Nephron (organoid): ENCODE data around the gene HMG20B.

Experiments
- H3K27ac Mint-ChIP-seq, 3 experiments: 2 replicates each; pipeline ENCODE4 v1.8.0; 2020; ENCODE audit warnings: mixed read lengths in 3 of 3, mild to moderate bottlenecking in 2 of 3, moderate library complexity in 1 of 3
- H3K27me3 Mint-ChIP-seq: 2 replicates; pipeline ENCODE4 v1.8.0; 2021; ENCODE audit warnings: low read depth, mild to moderate bottlenecking, moderate library complexity, mixed read lengths
- H3K36me3 Mint-ChIP-seq: 2 replicates; pipeline ENCODE4 v1.8.0; 2020; ENCODE audit warnings: low read depth, mixed read lengths
- H3K4me1 Mint-ChIP-seq: 2 replicates; pipeline ENCODE4 v1.8.0; 2020; ENCODE audit warnings: mixed read lengths
- H3K4me3 Mint-ChIP-seq, 3 experiments: 2 replicates each; pipeline ENCODE4 v1.8.0; 2020; ENCODE audit warnings: mild to moderate bottlenecking in 3 of 3, mixed read lengths in 3 of 3, moderate library complexity in 2 of 3
- H3K9me3 Mint-ChIP-seq: 2 replicates; pipeline ENCODE4 v1.8.0; 2020; ENCODE audit warnings: mixed read lengths
- CTCF ChIP-seq, 3 experiments: fragments of 200-600 bp; sonication (generic); IDR thresholded peaks; one replicate each; pipeline ENCODE4 v1.5.0; 2021; ENCODE audit warnings: antibody characterized with exemption in 3 of 3; ENCODE audit not compliant: unreplicated experiment in 3 of 3

The HMG20B gene

DNA sequence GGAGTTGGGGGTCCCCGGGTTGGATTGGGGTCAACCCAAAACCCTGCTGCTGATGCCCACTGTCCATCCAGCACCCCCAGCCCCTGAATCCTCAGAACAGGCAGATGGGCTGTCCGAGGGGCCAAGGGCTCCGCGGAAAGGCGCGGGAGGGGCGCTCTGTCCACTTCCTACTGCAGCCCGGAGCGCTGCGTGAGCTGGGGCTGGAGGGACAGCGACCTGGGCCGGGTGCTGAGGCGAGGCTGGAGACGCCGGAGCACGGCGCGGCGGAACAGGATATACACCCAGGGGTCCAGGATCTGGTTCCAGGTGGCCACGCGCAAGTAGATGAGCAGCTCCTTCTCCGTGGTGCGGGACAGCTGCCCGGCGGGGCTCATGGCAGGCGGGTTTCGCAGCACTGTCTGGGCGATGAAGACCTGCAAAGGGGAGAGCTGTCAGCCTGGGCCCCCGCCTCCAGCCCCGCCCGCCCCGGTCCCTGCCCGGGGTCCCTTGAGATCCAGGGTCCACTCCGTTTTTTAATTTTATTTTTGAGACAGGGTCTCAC, 22.8 kb downstream of the HMG20B start:
- Mint-ChIP-seq H3K9me3 (no peaks in the 10 kb centered on the region), H3K27me3 (peaks cover 32% of the 10 kb centered on the region), H3K27ac (no peak overlapping the region), H3K4me3 (no peak overlapping the region), H3K4me1 (no peaks in the 10 kb centered on the region), H3K36me3 (no peaks in the 10 kb centered on the region)
- no peak for TF ChIP-seq CTCF (IDR thresholded peaks at IDR 0.05; ENCODE audit: unreplicated experiment in 3 of 3)

- Mint-ChIP-seq H3K27me3 (peaks cover 11% of the 10 kb centered on the region), H3K4me3 (no peak overlapping the region), H3K4me1 (no peaks in the 10 kb centered on the region), H3K9me3 (no peaks in the 10 kb centered on the region), H3K27ac (no peak overlapping the region), H3K36me3 (no peaks in the 10 kb centered on the region)
- TF ChIP-seq CTCF (IDR thresholded peaks at IDR 0.05; ENCODE audit: unreplicated experiment in 3 of 3), result no peak
These were observed 27.0 kb downstream of the HMG20B start for GRCh38 chr19:3599776-3600187.

- Mint-ChIP-seq H3K4me3 (no peak overlapping the region), H3K27me3 (peaks cover 11% of the 10 kb centered on the region), H3K4me1 (no peaks in the 10 kb centered on the region), H3K27ac (no peak overlapping the region), H3K9me3 (no peaks in the 10 kb centered on the region), H3K36me3 (no peaks in the 10 kb centered on the region)
- no peak for TF ChIP-seq CTCF (IDR thresholded peaks at IDR 0.05; ENCODE audit: unreplicated experiment in 3 of 3)
These were observed 28.3 kb downstream of the HMG20B start for GRCh38 chr19:3601021-3601420.

GRCh38 chr19:3603121-3603811, 30.5 kb downstream of the HMG20B start:
- peaks cover 13% of the 10 kb centered on the region for H3K27me3 Mint-ChIP-seq
- no peak for TF ChIP-seq CTCF (IDR thresholded peaks at IDR 0.05; ENCODE audit: unreplicated experiment in 3 of 3)
- H3K36me3 Mint-ChIP-seq, result no peaks in the 10 kb centered on the region
- peaks cover 7% of the 10 kb centered on the region for H3K4me1 Mint-ChIP-seq
- peak overlapping the region in 1 of 3 experiments; percentile 91 for H3K27ac Mint-ChIP-seq
- H3K4me3 Mint-ChIP-seq, result no peak overlapping the region
- H3K9me3 Mint-ChIP-seq, result no peaks in the 10 kb centered on the region

DNA sequence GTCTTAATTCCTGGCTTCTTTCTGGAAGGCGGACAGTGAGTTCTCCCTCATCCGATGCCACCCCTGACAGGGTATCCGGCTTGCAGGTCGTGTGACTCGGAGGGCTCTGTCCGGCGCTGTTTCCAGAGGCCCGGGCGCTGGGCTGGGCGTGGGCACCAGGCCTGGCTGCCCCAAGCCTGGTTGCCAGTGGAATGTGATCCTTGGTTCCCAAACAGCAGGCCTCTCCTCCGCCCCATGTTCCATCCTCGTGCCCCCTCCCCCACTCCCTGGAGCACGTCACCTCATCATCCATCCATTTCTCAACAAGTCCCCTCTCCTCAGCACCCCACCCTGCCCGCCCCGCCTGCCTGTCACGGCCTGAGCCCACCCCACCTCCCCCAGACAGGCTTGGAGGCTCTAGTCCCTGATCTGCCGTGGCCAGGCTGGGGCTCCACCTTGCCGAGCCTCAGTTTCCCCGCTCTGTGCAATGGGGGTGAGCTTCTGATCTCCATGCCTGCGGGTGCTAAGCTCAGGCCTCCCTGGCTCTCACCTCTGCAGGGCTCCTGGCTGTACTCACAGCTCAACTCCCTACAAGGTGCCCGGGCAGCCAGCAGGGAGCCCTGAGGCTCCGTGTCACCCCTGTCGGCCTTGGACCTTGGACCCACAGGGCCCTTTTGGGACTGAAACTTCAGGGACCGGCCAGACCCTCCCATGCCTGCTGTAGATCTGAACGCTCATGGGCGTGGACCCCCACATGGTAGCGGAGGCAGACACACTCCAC, 31.7 kb downstream of the HMG20B start:
- H3K36me3 Mint-ChIP-seq, result no peaks in the 10 kb centered on the region
- H3K4me3 Mint-ChIP-seq, result no peak overlapping the region
- no peak for TF ChIP-seq CTCF (IDR thresholded peaks at IDR 0.05; ENCODE audit: unreplicated experiment in 3 of 3)
- peaks cover 13% of the 10 kb centered on the region for H3K27me3 Mint-ChIP-seq
- no peak overlapping the region for H3K27ac Mint-ChIP-seq
- no peaks in the 10 kb centered on the region for H3K9me3 Mint-ChIP-seq
- peaks cover 8% of the 10 kb centered on the region for H3K4me1 Mint-ChIP-seq
